PC-3 (cell line): ENCODE data around the gene WNT5A. TPM values are rescaled to one million over a fixed set of nuclear protein-coding genes. Genes with fewer than 3 reads are reported as not detected.

Experiments
- ATAC-seq: fragments of 200-7000 bp; cut with Tn5 transposase; 2 replicates; pipeline ENCODE4 v1.9.1; 2020; ENCODE audit warnings: mild to moderate bottlenecking, moderate library complexity
- BruUV-seq: library from RNA; stranded (reverse); fragments of 400-500 nt; replicated peaks from 2 replicates; lab custom pipeline; 2021; lab: Mats Ljungman, UMichigan
- CTCF ChIA-PET: fragments of 300-600 bp; sonication (Branson Sonifier 250); formaldehyde crosslinking; loops from one replicate; lab custom pipeline; 2022; ENCODE audit warnings: antibody characterized with exemption; lab: Charles Lee
- POLR2A ChIA-PET: fragments of 300-600 bp; sonication (Branson Sonifier 250); formaldehyde crosslinking; loops from one replicate; lab custom pipeline; 2022; ENCODE audit warnings: antibody characterized with exemption; ENCODE audit not compliant: unreplicated experiment; lab: Charles Lee
- DNase-seq: peaks from one replicate; pipeline ENCODE4 v3.0.0-alpha.2; 2015
- H2AFZ ChIP-seq: fragments of 300-600 bp; sonication (generic); 2 replicates; pipeline ENCODE4 v1.6.0; 2016; ENCODE audit warnings: antibody characterized with exemption, low read length
- H3F3A ChIP-seq: fragments of 300-600 bp; sonication (generic); one replicate; pipeline ENCODE4 v1.6.0; 2017; ENCODE audit warnings: antibody characterized with exemption, low read length, control low read depth, mild to moderate bottlenecking; ENCODE audit not compliant: unreplicated experiment
- H3K27ac ChIP-seq: fragments of 300-600 bp; sonication (generic); 2 replicates; pipeline ENCODE4 v1.5.1; 2016; ENCODE audit warnings: mild to moderate bottlenecking, low read length
- H3K27me3 ChIP-seq: fragments of 300-600 bp; sonication (generic); 2 replicates; pipeline ENCODE4 v1.6.1; 2016; ENCODE audit warnings: low read length, mixed read lengths
- H3K36me3 ChIP-seq: fragments of 300-600 bp; sonication (generic); 2 replicates; pipeline ENCODE4 v1.6.1; 2016; ENCODE audit warnings: low read depth, mixed run types, low read length, mixed read lengths
- H3K4me1 ChIP-seq: fragments of 300-600 bp; sonication (generic); 2 replicates; pipeline ENCODE4 v1.5.1; 2016; ENCODE audit warnings: low read length; ENCODE audit not compliant: insufficient read depth
- H3K4me2 ChIP-seq: fragments of 300-600 bp; sonication (generic); 2 replicates; pipeline ENCODE4 v1.6.0; 2016; ENCODE audit warnings: low read length
- H3K4me3 ChIP-seq: fragments of 300-600 bp; sonication (generic); 2 replicates; pipeline ENCODE4 v1.5.1; 2016; ENCODE audit warnings: mild to moderate bottlenecking, low read length, mixed read lengths
- H3K79me2 ChIP-seq: fragments of 300-600 bp; sonication (generic); 2 replicates; pipeline ENCODE4 v1.6.1; 2017; ENCODE audit warnings: low read length, mixed read lengths
- H3K9ac ChIP-seq: fragments of 300-600 bp; sonication (generic); 2 replicates; pipeline ENCODE4 v1.6.0; 2016; ENCODE audit warnings: mild to moderate bottlenecking, low read length
- H3K9me2 ChIP-seq: fragments of 300-600 bp; sonication (generic); replicated peaks from 2 replicates; pipeline ENCODE4 v1.6.1; 2016; ENCODE audit warnings: mixed run types, low read length, mixed read lengths
- H3K9me3 ChIP-seq: fragments of 300-600 bp; sonication (generic); 2 replicates; pipeline ENCODE4 v1.6.1; 2016; ENCODE audit warnings: low read length, mixed read lengths
- H4K20me1 ChIP-seq: fragments of 300-600 bp; sonication (generic); 2 replicates; pipeline ENCODE4 v1.6.1; 2016; ENCODE audit warnings: low read length, mixed read lengths
- EZH2 ChIP-seq: fragments of 300-600 bp; sonication (generic); IDR thresholded peaks from one replicate; pipeline ENCODE4 v1.6.1; 2017; ENCODE audit warnings: antibody characterized with exemption, mild to moderate bottlenecking, low read length; ENCODE audit not compliant: unreplicated experiment
- EZH2phosphoT487 ChIP-seq: fragments of 300-600 bp; sonication (generic); IDR thresholded peaks from 2 replicates; pipeline ENCODE4 v1.6.1; 2018; ENCODE audit warnings: mild to moderate bottlenecking, antibody characterized with exemption, low read length, borderline replicate concordance
- intact Hi-C: fragments of 100-400 bp; cut with micrococcal nuclease; formaldehyde crosslinking; loops from 2 replicates; pipeline ENCODE4 v1.9.0; 2023
- total RNA-seq: library from RNA; depleted of rRNA; stranded (reverse); fragments of >200 nt; gene quantifications from 2 replicates; pipeline ENCODE4 v1.2.3, GENCODE V29; 2014
- TF ChIP-seq, protein P1 (sequence below): fragments of 300-600 bp; sonication (generic); conservative IDR thresholded peaks from 2 replicates; pipeline ENCODE4 v1.5.1; 2017; ENCODE audit warnings: antibody characterized with exemption, low read depth, mild to moderate bottlenecking, low read length

WNT5A gene
- total RNA-seq, 1 experiment from 2014 or later = 21.8 TPM

DNA sequence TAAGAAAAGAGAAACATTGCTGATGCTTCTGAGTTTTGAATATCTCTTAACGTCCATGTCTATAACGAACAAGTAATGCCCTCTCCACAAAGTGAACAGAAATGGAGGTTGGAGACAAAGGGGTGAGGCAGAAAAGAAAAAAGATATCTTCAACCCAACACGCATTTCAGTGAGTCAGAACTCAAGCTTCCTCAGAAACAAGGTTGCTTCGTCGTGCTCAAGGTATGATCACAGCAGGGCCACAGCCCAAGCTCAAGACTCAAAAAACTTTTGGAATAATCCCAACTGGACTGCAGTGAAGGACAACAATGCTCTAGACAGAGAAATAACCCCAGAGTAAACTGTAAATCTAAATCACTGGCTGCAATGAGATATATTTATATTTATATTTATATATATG, 18.9 kb downstream of the WNT5A start:
- Histone ChIP-seq H3F3A (no peaks in the 10 kb centered on the region), H3K4me1 (no peaks in the 10 kb centered on the region), H3K4me2 (no peak overlapping the region), H3K27me3 (no peaks in the 10 kb centered on the region), H3K27ac (no peak overlapping the region), H3K4me3 (no peak overlapping the region), H4K20me1 (no peaks in the 10 kb centered on the region), H3K9me3 (no peaks in the 10 kb centered on the region), H3K79me2 (no peaks in the 10 kb centered on the region), H2AFZ (no peak overlapping the region), H3K9me2 (no peaks in the 10 kb centered on the region), H3K36me3 (no peaks in the 10 kb centered on the region; the same call in 1 of the 2 replicates), H3K9ac (no peak overlapping the region)
- no peak for ATAC-seq
- ChIA-PET CTCF (no interaction called here), POLR2A (no interaction called here)
- BruUV-seq = no TSS peak
- intact Hi-C loops = no loop called here
- DNase-seq = peak; percentile 19
- no peak for TF ChIP-seq EZH2
- TF ChIP-seq, protein P1, sequence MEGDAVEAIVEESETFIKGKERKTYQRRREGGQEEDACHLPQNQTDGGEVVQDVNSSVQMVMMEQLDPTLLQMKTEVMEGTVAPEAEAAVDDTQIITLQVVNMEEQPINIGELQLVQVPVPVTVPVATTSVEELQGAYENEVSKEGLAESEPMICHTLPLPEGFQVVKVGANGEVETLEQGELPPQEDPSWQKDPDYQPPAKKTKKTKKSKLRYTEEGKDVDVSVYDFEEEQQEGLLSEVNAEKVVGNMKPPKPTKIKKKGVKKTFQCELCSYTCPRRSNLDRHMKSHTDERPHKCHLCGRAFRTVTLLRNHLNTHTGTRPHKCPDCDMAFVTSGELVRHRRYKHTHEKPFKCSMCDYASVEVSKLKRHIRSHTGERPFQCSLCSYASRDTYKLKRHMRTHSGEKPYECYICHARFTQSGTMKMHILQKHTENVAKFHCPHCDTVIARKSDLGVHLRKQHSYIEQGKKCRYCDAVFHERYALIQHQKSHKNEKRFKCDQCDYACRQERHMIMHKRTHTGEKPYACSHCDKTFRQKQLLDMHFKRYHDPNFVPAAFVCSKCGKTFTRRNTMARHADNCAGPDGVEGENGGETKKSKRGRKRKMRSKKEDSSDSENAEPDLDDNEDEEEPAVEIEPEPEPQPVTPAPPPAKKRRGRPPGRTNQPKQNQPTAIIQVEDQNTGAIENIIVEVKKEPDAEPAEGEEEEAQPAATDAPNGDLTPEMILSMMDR = no peak
- no peak for TF ChIP-seq EZH2phosphoT487

DNA sequence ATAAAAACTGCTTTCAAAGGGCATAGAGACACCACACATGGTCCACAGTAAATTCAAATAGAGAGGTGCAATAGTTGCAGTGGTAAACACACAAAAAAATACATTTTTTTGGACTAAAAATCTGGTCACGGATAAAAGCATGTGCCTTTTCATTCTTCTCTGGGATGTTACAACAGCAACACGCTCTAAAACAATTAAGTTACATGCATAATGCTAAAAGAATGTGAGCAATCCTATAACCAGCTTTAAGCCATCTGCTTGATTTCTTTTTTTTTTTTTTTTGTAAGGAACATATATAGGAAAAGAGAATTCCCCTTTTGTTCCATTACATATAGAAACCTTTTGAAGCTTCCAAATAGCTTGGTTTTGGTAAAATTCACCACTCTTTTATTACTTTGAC, 20.0 kb downstream of the WNT5A start:
- DNase-seq = no peak
- H3K79me2 ChIP-seq = no peaks in the 10 kb centered on the region
- no TSS peak for BruUV-seq
- no peaks in the 10 kb centered on the region for H3K4me1 ChIP-seq
- H3K4me3 ChIP-seq = no peak overlapping the region
- H3K27me3 ChIP-seq = no peaks in the 10 kb centered on the region
- H4K20me1 ChIP-seq = no peaks in the 10 kb centered on the region
- TF ChIP-seq, protein P1 = no peak
- no peak for TF ChIP-seq EZH2phosphoT487
- no peak for TF ChIP-seq EZH2
- H3K4me2 ChIP-seq = no peak overlapping the region
- no peak overlapping the region for H3K27ac ChIP-seq
- no peak for ATAC-seq
- intact Hi-C loops = no loop called here
- no peak overlapping the region for H2AFZ ChIP-seq
- ChIA-PET POLR2A (interaction anchor here (0.6 kb wide), 1 partner anchor 1090 kb away, joined by 5 read pairs; the partner anchor contains the start of gene CCDC66), CTCF (no interaction called here)
- H3K9me2 ChIP-seq = no peaks in the 10 kb centered on the region
- H3K9me3 ChIP-seq = no peaks in the 10 kb centered on the region
- H3K9ac ChIP-seq = no peak overlapping the region
- H3F3A ChIP-seq = no peaks in the 10 kb centered on the region
- no peaks in the 10 kb centered on the region; the same call in 1 of the 2 replicates for H3K36me3 ChIP-seq

DNA sequence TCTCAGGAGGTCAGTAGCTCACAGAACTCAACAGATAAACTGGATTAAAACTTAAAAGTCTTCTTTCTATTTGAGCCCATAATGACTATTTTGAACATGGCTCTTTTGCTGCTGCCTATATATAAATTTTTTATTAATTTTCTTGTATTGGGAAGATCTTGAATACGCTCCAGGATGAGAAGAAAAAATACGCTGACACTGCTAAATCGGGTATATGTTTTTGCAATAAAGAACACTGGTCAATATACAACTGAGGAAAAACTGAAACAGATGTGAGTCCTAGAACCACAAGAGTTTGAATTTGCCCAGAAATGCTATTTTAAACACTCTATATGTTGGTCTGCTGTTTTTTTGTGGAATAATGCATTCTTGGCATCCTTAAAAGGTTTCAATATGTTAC, 20.6 kb downstream of the WNT5A start:
- Histone ChIP-seq H3K4me1 (no peaks in the 10 kb centered on the region), H2AFZ (no peak overlapping the region), H3K27me3 (no peaks in the 10 kb centered on the region), H3K9me3 (no peaks in the 10 kb centered on the region), H4K20me1 (no peaks in the 10 kb centered on the region), H3K27ac (no peak overlapping the region), H3K9ac (no peak overlapping the region), H3K9me2 (no peaks in the 10 kb centered on the region), H3K4me3 (no peak overlapping the region), H3F3A (no peaks in the 10 kb centered on the region), H3K4me2 (no peak overlapping the region), H3K36me3 (no peaks in the 10 kb centered on the region; the same call in 1 of the 2 replicates), H3K79me2 (no peaks in the 10 kb centered on the region)
- DNase-seq (no peak), ATAC-seq (no peak)
- ChIA-PET CTCF (no interaction called here), POLR2A (no interaction called here)
- TF ChIP-seq EZH2 (no peak), EZH2phosphoT487 (no peak)
- TF ChIP-seq, protein P1 = no peak
- intact Hi-C loops = no loop called here
- BruUV-seq = no TSS peak
